H9 (cell line): ENCODE data around the gene KCNG2. TPM values are rescaled to one million over a fixed set of nuclear protein-coding genes. Genes with fewer than 3 reads are reported as not detected.

Experiments
- DNase-seq: peaks from one replicate; pipeline ENCODE4 v3.0.0-alpha.2; 2017
- H2AFZ ChIP-seq: one replicate; pipeline ENCODE4 v1.6.1; 2013; ENCODE audit warnings: mild to moderate bottlenecking, low read length, control low read depth, moderate library complexity
- H2AK5ac ChIP-seq: 2 replicates; pipeline ENCODE4 v1.6.1; 2013; ENCODE audit warnings: low read length, control low read depth, mixed read lengths; ENCODE audit not compliant: insufficient read length
- H2BK120ac ChIP-seq: one replicate; pipeline ENCODE4 v1.6.1; 2013; ENCODE audit warnings: low read depth, mild to moderate bottlenecking, low read length, control low read depth, inconsistent platforms; ENCODE audit not compliant: poor library complexity, severe bottlenecking
- H2BK12ac ChIP-seq: 2 replicates; pipeline ENCODE4 v1.6.1; 2013; ENCODE audit warnings: low read length, control low read depth, mixed read lengths, low read depth; ENCODE audit not compliant: insufficient read length
- H2BK15ac ChIP-seq: 2 replicates; pipeline ENCODE4 v1.6.1; 2013; ENCODE audit warnings: low read depth, low read length, control low read depth
- H2BK20ac ChIP-seq: one replicate; pipeline ENCODE4 v1.6.1; 2013; ENCODE audit warnings: low read depth, mild to moderate bottlenecking, low read length, control low read depth, inconsistent platforms; ENCODE audit not compliant: poor library complexity, severe bottlenecking
- H2BK5ac ChIP-seq: 2 replicates; pipeline ENCODE4 v1.6.1; 2013; ENCODE audit warnings: low read length, control low read depth, mixed read lengths; ENCODE audit not compliant: insufficient read length
- H3K14ac ChIP-seq: 2 replicates; pipeline ENCODE4 v1.6.1; 2013; ENCODE audit warnings: low read length, control low read depth; ENCODE audit not compliant: insufficient read depth
- H3K18ac ChIP-seq: 2 replicates; pipeline ENCODE4 v1.6.1; 2013; ENCODE audit warnings: low read depth, mild to moderate bottlenecking, mixed read lengths, low read length, control low read depth; ENCODE audit not compliant: insufficient read length
- H3K23ac ChIP-seq: 2 replicates; pipeline ENCODE4 v1.6.1; 2013; ENCODE audit warnings: low read length, control low read depth, mixed read lengths, low read depth; ENCODE audit not compliant: insufficient read length
- H3K23me2 ChIP-seq: 2 replicates; pipeline ENCODE4 v1.6.1; 2013; ENCODE audit warnings: low read depth, mild to moderate bottlenecking, mixed read lengths, low read length, control low read depth; ENCODE audit not compliant: insufficient read length, poor library complexity, severe bottlenecking
- H3K27ac ChIP-seq: 2 replicates; pipeline ENCODE4 v1.5.1; 2013; ENCODE audit warnings: low read length, control low read depth, mixed read lengths, low read depth; ENCODE audit not compliant: insufficient read length
- H3K27me3 ChIP-seq: 2 replicates; pipeline ENCODE4 v1.6.1; 2013; ENCODE audit warnings: low read length, control low read depth, inconsistent platforms; ENCODE audit not compliant: insufficient read depth
- H3K4ac ChIP-seq: 2 replicates; pipeline ENCODE4 v1.6.1; 2013; ENCODE audit warnings: low read depth, mild to moderate bottlenecking, control low read depth, inconsistent platforms, low read length, moderate library complexity
- H3K4me1 ChIP-seq: 2 replicates; pipeline ENCODE4 v1.6.1; 2013; ENCODE audit warnings: low read length, control low read depth, inconsistent platforms; ENCODE audit not compliant: insufficient read depth
- H3K4me2 ChIP-seq: 2 replicates; pipeline ENCODE4 v1.6.1; 2013; ENCODE audit warnings: low read length, control low read depth, mixed read lengths; ENCODE audit not compliant: insufficient read length, insufficient read depth
- H3K56ac ChIP-seq: 2 replicates; pipeline ENCODE4 v1.6.1; 2013; ENCODE audit warnings: low read depth, mild to moderate bottlenecking, mixed read lengths, low read length, control low read depth; ENCODE audit not compliant: insufficient read length
- H3K79me1 ChIP-seq: 2 replicates; pipeline ENCODE4 v1.6.1; 2013; ENCODE audit warnings: low read depth, mild to moderate bottlenecking, moderate library complexity, low read length, control low read depth, inconsistent platforms; ENCODE audit not compliant: insufficient read depth, poor library complexity, severe bottlenecking
- H3K79me2 ChIP-seq: 2 replicates; pipeline ENCODE4 v1.6.1; 2013; ENCODE audit warnings: low read length, control low read depth, inconsistent platforms; ENCODE audit not compliant: insufficient read depth
- H3K9ac ChIP-seq: 2 replicates; pipeline ENCODE4 v1.6.1; 2013; ENCODE audit warnings: low read length, control low read depth, mixed read lengths; ENCODE audit not compliant: insufficient read length; ENCODE audit errors: extremely low read depth
- H3K9me3 ChIP-seq: one replicate; pipeline ENCODE4 v1.6.1; 2013; ENCODE audit warnings: low read depth, low read length, inconsistent platforms; ENCODE audit not compliant: control insufficient read depth
- H3T11ph ChIP-seq: one replicate; pipeline ENCODE4 v1.6.1; 2013; ENCODE audit warnings: mild to moderate bottlenecking, low read length, control low read depth, inconsistent platforms
- H4K20me1 ChIP-seq: one replicate; pipeline ENCODE4 v1.6.1; 2013; ENCODE audit not compliant: control insufficient read depth, insufficient read length, insufficient read depth
- H4K5ac ChIP-seq: 2 replicates; pipeline ENCODE4 v1.6.1; 2013; ENCODE audit warnings: low read depth, mild to moderate bottlenecking, mixed read lengths, low read length, control low read depth; ENCODE audit not compliant: insufficient read length
- H4K8ac ChIP-seq: replicated peaks from 2 replicates; pipeline ENCODE4 v1.6.1; 2013; ENCODE audit warnings: low read length, control low read depth, mixed read lengths, low read depth; ENCODE audit not compliant: insufficient read length
- H4K91ac ChIP-seq: 2 replicates; pipeline ENCODE4 v1.6.1; 2013; ENCODE audit warnings: low read depth, mild to moderate bottlenecking, moderate library complexity, mixed read lengths, low read length, control low read depth; ENCODE audit not compliant: insufficient read length
- H3K27ac Mint-ChIP-seq, 3 experiments: 2 replicates in 2 of 3; 3 replicates in 1 of 3; pipeline ENCODE4 v1.8.0; 2020 to 2021; ENCODE audit warnings: mixed read lengths in 3 of 3, mild to moderate bottlenecking in 1 of 3, moderate library complexity in 1 of 3
- H3K27me3 Mint-ChIP-seq: 2 replicates; pipeline ENCODE4 v1.8.0; 2021; ENCODE audit warnings: low read depth, mild to moderate bottlenecking, moderate library complexity, mixed read lengths
- H3K36me3 Mint-ChIP-seq, 3 experiments: 2 replicates in 2 of 3; 3 replicates in 1 of 3; pipeline ENCODE4 v1.8.0; 2020 to 2021; ENCODE audit warnings: low read depth in 3 of 3, mixed read lengths in 3 of 3; ENCODE audit not compliant: insufficient read depth in 1 of 3
- H3K4me1 Mint-ChIP-seq, 2 experiments: 2 replicates each; pipeline ENCODE4 v1.8.0; 2020; ENCODE audit warnings: mixed read lengths in 2 of 2
- H3K4me3 Mint-ChIP-seq, 2 experiments: 2 replicates in 1 of 2; 3 replicates in 1 of 2; pipeline ENCODE4 v1.8.0; 2020 to 2021; ENCODE audit warnings: mild to moderate bottlenecking in 2 of 2, mixed read lengths in 2 of 2, moderate library complexity in 1 of 2
- H3K9me3 Mint-ChIP-seq, 2 experiments: 2 replicates in 1 of 2; 3 replicates in 1 of 2; pipeline ENCODE4 v1.8.0; 2020; ENCODE audit warnings: mild to moderate bottlenecking in 2 of 2, mixed read lengths in 2 of 2, moderate library complexity in 1 of 2
- CTCF ChIP-seq: fragments of 200-600 bp; sonication (generic); conservative IDR thresholded peaks from 3 replicates; pipeline ENCODE4 v1.8.0; 2021; ENCODE audit warnings: antibody characterized with exemption, mild to moderate bottlenecking
- WGBS: extraction: QIAGEN DNeasy Blood & Tissue Kit; methylation state at CpG from one replicate; pipeline ENCODE4 v1.1.7; 2013; ENCODE audit warnings: missing lambda C conversion rate, low lambda C conversion rate, mixed read lengths; ENCODE audit not compliant: insufficient read length; ENCODE audit errors: extremely low coverage; 5-methylcytosine and 5-hydroxymethylcytosine counted together
- total RNA-seq: library from RNA; stranded (reverse); gene quantifications from 2 replicates; pipeline ENCODE4 v1.2.1, GENCODE V29; 2021

Gene KCNG2
- total RNA-seq, 1 experiment from 2014 or later, result 0.15 TPM

- no peak overlapping the region for H3K56ac ChIP-seq
These were observed 49.3 kb downstream of the KCNG2 start for GRCh38 chr18:79846936-79847557.

More at GRCh38 chr18:79846936-79847557, 49.3 kb downstream of the KCNG2 start:
- H4K5ac ChIP-seq, result no peak overlapping the region
- no peak overlapping the region for H3K4ac ChIP-seq
- H2BK20ac ChIP-seq, result no peak overlapping the region
- H3K79me1 ChIP-seq, result no peaks in the 10 kb centered on the region
- H3K27me3 Mint-ChIP-seq, result peaks cover 3% of the 10 kb centered on the region
- no peak overlapping the region for H3K27ac Mint-ChIP-seq
- H3K36me3 Mint-ChIP-seq, result no peaks in the 10 kb centered on the region
- H3K4me1 ChIP-seq, result no peaks in the 10 kb centered on the region
- H2AFZ ChIP-seq, result no peak overlapping the region
- no CpG with 5 or more reads among the region's 17 CpGs for WGBS
- H3K18ac ChIP-seq, result no peak overlapping the region
- no peaks in the 10 kb centered on the region for H3K4me1 Mint-ChIP-seq
- H4K20me1 ChIP-seq, result no peaks in the 10 kb centered on the region
- no peak overlapping the region for H4K91ac ChIP-seq
- no peak overlapping the region for H3K4me3 Mint-ChIP-seq
- H3K23ac ChIP-seq, result no peak overlapping the region
- no peak overlapping the region for H3K4me2 ChIP-seq
- no peak overlapping the region for H4K8ac ChIP-seq
- no peak overlapping the region for H2BK5ac ChIP-seq
- H3K9ac ChIP-seq, result no peak overlapping the region
- H2AK5ac ChIP-seq, result no peak overlapping the region
- H3K27ac ChIP-seq, result no peak overlapping the region
- H3K79me2 ChIP-seq, result no peaks in the 10 kb centered on the region
- no peak overlapping the region for H3K14ac ChIP-seq
- no peak overlapping the region for H3T11ph ChIP-seq
- H3K9me3 Mint-ChIP-seq, result peaks cover 4 to 7% of the 10 kb centered on the region in 2 experiments; a peak in 4 of 5 replicates
- no peaks in the 10 kb centered on the region for H3K27me3 ChIP-seq
- no peak overlapping the region for H2BK12ac ChIP-seq
- H2BK120ac ChIP-seq, result no peak overlapping the region
- no peak overlapping the region for H2BK15ac ChIP-seq
- H3K9me3 ChIP-seq, result no peaks in the 10 kb centered on the region
- TF ChIP-seq CTCF, result no peak
- DNase-seq, result no peak
- H3K23me2 ChIP-seq, result no peaks in the 10 kb centered on the region
